Brain microvascular endothelial cell (primary cell): ENCODE results near the gene PCBP2.

ENCODE experiments used
- DNase-seq: peaks from one replicate; pipeline ENCODE4 v3.0.0-alpha.2; 2020
- H3K27ac ChIP-seq: fragments of 250-450 bp; sonication (Bioruptor Pico); 2 replicates; pipeline ENCODE4 v1.5.1; 2020; ENCODE audit warnings: mild to moderate bottlenecking, moderate library complexity
- H3K27me3 ChIP-seq: fragments of 250-450 bp; sonication (Bioruptor Pico); replicated peaks from 2 replicates; pipeline ENCODE4 v1.5.1; 2020; ENCODE audit warnings: mild to moderate bottlenecking
- H3K36me3 ChIP-seq: fragments of 250-450 bp; sonication (Bioruptor Pico); replicated peaks from 2 replicates; pipeline ENCODE4 v1.5.1; 2020; ENCODE audit warnings: mild to moderate bottlenecking
- H3K4me3 ChIP-seq: 2 replicates; pipeline ENCODE4 v1.5.1; 2011; ENCODE audit warnings: low read depth, mild to moderate bottlenecking, control low read depth, low read length, moderate library complexity
- CTCF ChIP-seq: IDR thresholded peaks from 2 replicates; pipeline ENCODE4 v1.5.1; 2011; ENCODE audit warnings: low read depth, mild to moderate bottlenecking, moderate library complexity, low read length, control low read depth, inconsistent platforms; ENCODE audit errors: missing control alignments
- in situ Hi-C: cut with HindIII; loops from 2 replicates; pipeline ENCODE4 v1.10.0; 2017; ENCODE audit warnings: low sequenced_read_pairs, low pct_ligation_motif_present

Gene PCBP2

GRCh38 chr12:53514628-53515290 lies 62.9 kb downstream of the PCBP2 start:
- no peak overlapping the region for H3K27ac ChIP-seq
- H3K36me3 ChIP-seq: peaks cover 76% of the 10 kb centered on the region
- no peaks in the 10 kb centered on the region for H3K27me3 ChIP-seq
- DNase-seq: no peak
- no peak overlapping the region for H3K4me3 ChIP-seq
- in situ Hi-C loops: no loop called here
- no peak for TF ChIP-seq CTCF

- in situ Hi-C loops: no loop called here
- DNase-seq: no peak
- no peak overlapping the region for H3K4me3 ChIP-seq
- no peak overlapping the region for H3K27ac ChIP-seq
- no peak for TF ChIP-seq CTCF
- H3K36me3 ChIP-seq: peaks cover 77% of the 10 kb centered on the region
- no peaks in the 10 kb centered on the region for H3K27me3 ChIP-seq
Measured at GRCh38 chr12:53515291-53515680, 63.4 kb downstream of the PCBP2 start.

- in situ Hi-C loops: no loop called here
- H3K27me3 ChIP-seq: no peaks in the 10 kb centered on the region
- DNase-seq: no peak
- H3K27ac ChIP-seq: no peak overlapping the region
- no peak for TF ChIP-seq CTCF
- H3K36me3 ChIP-seq: peaks cover 85% of the 10 kb centered on the region
- H3K4me3 ChIP-seq: no peak overlapping the region
Measured at GRCh38 chr12:53516758-53517455, 65.0 kb downstream of the PCBP2 start.

DNA sequence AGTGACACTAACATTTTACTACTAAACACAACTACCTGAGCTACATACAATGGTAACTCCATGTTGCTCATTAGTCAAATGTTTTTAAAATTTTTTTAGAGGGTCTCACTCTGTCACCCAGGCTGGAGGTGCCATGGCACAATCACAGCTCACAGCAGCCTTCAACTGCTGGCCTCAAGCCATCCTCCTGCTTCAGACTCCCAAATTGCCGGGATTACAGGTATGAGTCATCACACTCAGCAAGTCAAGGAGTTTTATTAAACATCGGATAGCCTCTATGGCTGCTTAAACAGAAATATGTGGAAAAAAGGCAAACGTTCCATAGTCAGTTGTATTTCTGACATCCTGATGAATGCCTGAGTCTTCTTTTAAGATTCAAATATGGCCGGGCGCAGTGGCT lies 66.5 kb downstream of the PCBP2 start:
- no peak for TF ChIP-seq CTCF
- Histone ChIP-seq H3K27ac (no peak overlapping the region), H3K27me3 (no peaks in the 10 kb centered on the region), H3K36me3 (peaks cover 86% of the 10 kb centered on the region), H3K4me3 (no peak overlapping the region)
- in situ Hi-C loops: no loop called here
- no peak for DNase-seq

DNA sequence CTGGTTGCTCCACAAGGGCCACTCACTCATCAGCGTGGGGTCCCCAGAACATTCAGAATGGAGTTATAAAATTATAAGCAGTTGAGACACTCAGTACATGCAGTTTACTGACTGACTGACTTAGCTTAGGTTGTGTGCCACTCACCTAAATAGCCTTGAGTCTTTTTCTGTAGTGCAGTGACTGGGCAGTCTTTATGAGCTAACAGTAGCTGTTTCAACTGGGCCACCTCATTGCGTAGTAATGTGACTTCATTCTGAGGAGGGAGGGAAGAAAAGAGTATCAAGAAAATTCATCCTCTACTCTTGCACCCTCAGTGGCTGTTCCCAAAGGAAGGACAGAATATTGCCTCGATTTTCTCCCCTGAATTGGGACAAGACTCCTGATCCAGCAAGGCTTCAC lies 71.2 kb downstream of the PCBP2 start:
- no peak for DNase-seq
- Histone ChIP-seq H3K4me3 (no peak overlapping the region), H3K27ac (no peak overlapping the region), H3K36me3 (peaks cover 69% of the 10 kb centered on the region), H3K27me3 (no peaks in the 10 kb centered on the region)
- no peak for TF ChIP-seq CTCF
- in situ Hi-C loops: no loop called here

DNA sequence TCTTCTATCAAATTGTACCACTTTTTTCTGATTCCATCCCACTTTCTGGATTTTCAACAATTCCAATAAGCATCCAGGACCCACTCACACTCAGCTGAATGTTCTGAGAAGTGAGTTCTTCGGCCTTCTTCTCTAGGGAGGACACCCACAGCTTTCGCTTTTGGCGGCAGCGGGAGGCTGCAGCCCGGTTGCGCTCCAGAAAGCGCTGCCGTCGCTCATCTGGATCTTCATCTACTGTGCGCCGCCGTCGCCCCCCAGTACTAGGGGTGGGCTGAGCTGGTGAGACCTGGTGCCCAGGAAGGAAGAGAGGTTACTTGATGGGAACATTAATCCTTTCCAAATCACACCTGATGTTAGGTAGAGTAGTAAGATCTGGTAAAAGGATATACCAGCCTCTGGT lies 72.6 kb downstream of the PCBP2 start:
- Histone ChIP-seq H3K27me3 (no peaks in the 10 kb centered on the region), H3K27ac (no peak overlapping the region), H3K4me3 (no peak overlapping the region), H3K36me3 (peaks cover 67% of the 10 kb centered on the region)
- in situ Hi-C loops: no loop called here
- TF ChIP-seq CTCF: no peak
- DNase-seq: no peak
